ENCODE results near the gene EFNA5.

The EFNA5 gene

DNA sequence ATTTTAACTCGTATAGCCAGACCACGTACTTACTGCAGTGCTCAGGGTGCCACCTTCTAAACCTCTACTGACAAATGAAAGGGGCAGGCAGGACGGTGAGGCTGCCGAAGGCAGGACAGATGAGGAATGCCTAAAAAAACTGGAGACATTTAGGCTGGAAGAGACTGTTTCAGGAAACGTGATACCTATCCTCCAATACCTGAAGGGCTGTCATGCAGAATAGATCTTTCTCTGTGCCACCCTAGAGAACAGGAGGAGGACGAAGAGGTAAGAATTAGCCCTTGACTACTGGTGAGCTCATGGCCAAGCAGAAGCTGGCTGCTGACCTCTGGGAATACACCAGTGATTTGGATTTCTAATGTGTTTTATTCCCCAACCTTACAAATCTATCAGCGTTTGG, 139.4 kb downstream of the EFNA5 start:
- TF ChIP-seq, protein P1, sequence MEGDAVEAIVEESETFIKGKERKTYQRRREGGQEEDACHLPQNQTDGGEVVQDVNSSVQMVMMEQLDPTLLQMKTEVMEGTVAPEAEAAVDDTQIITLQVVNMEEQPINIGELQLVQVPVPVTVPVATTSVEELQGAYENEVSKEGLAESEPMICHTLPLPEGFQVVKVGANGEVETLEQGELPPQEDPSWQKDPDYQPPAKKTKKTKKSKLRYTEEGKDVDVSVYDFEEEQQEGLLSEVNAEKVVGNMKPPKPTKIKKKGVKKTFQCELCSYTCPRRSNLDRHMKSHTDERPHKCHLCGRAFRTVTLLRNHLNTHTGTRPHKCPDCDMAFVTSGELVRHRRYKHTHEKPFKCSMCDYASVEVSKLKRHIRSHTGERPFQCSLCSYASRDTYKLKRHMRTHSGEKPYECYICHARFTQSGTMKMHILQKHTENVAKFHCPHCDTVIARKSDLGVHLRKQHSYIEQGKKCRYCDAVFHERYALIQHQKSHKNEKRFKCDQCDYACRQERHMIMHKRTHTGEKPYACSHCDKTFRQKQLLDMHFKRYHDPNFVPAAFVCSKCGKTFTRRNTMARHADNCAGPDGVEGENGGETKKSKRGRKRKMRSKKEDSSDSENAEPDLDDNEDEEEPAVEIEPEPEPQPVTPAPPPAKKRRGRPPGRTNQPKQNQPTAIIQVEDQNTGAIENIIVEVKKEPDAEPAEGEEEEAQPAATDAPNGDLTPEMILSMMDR (IDR thresholded peaks at IDR 0.05; ENCODE audit: insufficient read depth, low read depth, low read length, missing control alignments), result no peak
- no peak overlapping the region for H3K4me3 ChIP-seq (ENCODE audit: low read depth, low read length)
- DNase-seq (ENCODE audit: low read depth), result no peak

DNA sequence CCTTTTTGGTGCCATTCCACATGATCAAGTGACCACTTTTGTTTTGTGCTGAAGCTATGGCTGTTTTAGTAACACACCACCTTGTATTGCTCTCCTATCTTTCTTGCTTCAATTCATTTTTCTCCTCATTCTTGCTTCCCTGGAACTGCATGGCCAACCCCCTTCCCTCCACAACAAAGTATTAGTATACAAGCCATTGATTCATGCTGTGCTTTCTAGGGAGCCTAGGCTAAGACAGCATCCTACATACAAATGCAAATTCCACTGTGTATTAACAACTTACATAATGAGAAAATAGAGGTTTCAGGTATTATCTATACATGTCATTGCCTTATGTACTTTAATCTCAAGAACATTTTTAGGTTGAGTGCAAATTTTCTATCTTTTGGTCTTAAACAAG, 141.1 kb downstream of the EFNA5 start:
- H3K4me3 ChIP-seq (ENCODE audit: low read depth, low read length), result no peak overlapping the region
- TF ChIP-seq, protein P1 (IDR thresholded peaks at IDR 0.05; ENCODE audit: insufficient read depth, low read depth, low read length, missing control alignments), result no peak
- no peak for DNase-seq (ENCODE audit: low read depth)

DNA sequence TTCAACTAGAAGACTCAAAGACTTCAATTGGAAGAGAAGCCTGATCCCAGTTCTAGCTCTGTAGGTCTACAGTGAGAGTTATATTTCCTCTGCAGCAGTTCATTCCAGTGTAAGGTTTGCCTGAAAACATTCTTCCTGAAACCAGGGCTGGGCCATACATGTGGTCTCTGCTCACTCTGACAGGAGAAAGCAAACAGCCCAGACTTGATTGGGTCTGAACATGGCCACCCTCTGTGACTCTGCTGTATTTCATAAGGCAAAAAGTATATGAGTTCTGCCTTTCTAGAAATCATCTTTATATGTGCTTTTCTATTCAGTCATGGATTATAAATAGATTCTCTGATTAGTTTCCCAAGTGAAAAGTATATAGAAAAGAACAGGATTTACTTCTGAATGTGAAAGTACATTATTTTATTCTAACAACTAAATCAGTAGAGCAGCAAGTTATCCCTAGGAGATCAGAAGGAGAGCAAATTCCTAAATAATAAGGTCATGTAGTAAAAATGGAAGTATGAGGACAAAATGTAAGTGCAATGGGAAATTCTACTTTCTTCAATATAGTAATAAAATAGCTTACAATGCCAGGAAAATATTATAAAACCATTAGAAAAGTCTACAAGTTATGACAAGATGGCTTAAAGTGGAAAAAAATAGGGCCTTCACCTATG, 144.3 kb downstream of the EFNA5 start:
- H3K4me3 ChIP-seq (ENCODE audit: low read depth, low read length), result no peak overlapping the region
- DNase-seq (ENCODE audit: low read depth), result no peak
- TF ChIP-seq, protein P1 (IDR thresholded peaks at IDR 0.05; ENCODE audit: insufficient read depth, low read depth, low read length, missing control alignments), result no peak

DNA sequence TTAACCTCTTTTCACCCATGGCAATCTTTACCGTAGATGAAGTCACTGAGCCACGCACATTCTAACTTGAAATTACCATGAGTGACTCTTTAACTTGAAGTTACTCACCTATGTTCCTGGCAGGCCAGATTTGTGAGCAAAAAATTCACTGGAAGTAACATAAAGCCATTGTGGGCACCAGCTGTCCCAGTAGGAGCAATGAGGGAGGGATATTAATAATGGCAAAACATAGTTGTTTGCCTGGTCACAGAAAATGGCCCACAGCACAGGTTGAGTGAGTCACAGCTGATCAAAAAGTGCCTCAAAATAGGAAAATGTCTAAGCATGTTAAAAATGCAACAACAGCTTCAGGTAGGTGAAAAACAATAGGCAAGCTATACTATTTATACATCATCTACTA, 146.6 kb downstream of the EFNA5 start:
- TF ChIP-seq, protein P1 (IDR thresholded peaks at IDR 0.05; ENCODE audit: insufficient read depth, low read depth, low read length, missing control alignments), result no peak
- no peak for DNase-seq (ENCODE audit: low read depth)
- H3K4me3 ChIP-seq (ENCODE audit: low read depth, low read length), result no peak overlapping the region

DNA sequence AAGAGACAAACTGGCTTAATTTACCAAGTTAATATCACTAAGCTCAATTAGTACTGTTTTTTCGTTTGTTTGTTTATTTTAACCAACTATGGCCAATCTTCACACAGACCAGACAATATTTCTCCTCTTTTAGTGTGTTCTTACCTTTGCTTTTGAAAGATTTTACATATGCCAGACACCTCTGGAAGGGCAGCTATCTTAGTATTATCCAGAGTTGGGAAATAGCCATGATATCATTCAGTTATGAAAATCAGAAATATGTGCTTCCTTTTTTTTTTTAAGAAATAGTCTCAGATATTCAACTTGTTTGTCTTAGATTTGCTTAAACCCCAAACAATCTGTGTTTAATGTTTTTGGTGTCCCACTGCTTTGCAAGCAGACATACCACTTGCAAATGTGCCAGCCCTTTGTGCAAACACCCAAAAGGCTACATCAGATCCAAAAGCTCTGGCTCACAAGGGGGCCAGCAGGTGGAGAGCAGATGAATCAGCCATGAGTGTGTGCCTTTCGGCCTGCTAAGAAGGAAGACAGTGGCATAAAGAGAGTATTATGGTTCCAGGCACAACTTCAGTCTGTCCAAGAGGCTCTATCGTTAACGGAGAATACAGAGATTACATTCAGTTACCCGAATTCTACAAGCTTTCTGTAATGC, 147.6 kb downstream of the EFNA5 start:
- TF ChIP-seq, protein P1 (IDR thresholded peaks at IDR 0.05; ENCODE audit: insufficient read depth, low read depth, low read length, missing control alignments), result no peak
- no peak for DNase-seq (ENCODE audit: low read depth)
- H3K4me3 ChIP-seq (ENCODE audit: low read depth, low read length), result no peak overlapping the region

DNA sequence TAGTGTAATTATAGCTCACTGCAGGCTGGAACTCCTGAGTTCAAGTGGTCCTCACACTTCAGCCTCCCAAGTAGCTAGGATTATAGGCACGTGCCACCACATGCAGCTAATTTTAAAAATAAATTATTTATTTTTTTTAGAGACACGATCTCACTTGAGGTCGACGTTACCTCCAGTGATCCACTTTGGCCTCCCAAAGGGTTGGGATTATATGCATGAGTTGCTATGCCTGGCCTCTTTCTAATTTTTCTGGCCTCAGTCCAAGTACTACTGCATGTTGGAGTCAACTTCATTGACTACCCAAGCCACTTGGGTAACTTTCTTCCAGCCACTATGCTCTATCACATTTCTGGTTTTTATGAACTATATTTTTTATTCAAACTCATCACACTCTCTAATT, 148.3 kb downstream of the EFNA5 start:
- TF ChIP-seq, protein P1 (IDR thresholded peaks at IDR 0.05; ENCODE audit: insufficient read depth, low read depth, low read length, missing control alignments), result no peak
- DNase-seq (ENCODE audit: low read depth), result no peak
- H3K4me3 ChIP-seq (ENCODE audit: low read depth, low read length), result no peak overlapping the region

Data from GM12865 (cell line).